Gastrocnemius medialis (tissue), 4 donors: ENCODE results near the gene NEURL2.

Experiments used
- POLR2A ChIP-seq, 2 donors: fragments of 450-650 bp; IDR thresholded peaks; one replicate each; pipeline ENCODE4 v1.6.1; 2017; ENCODE audit warnings: antibody characterized with exemption in 2 of 2, mild to moderate bottlenecking in 2 of 2, moderate library complexity in 2 of 2
- TF ChIP-seq, protein P1 (sequence below), 5 experiments: fragments of 450-650 bp in 3 of 5; fragments of 200-600 bp in 2 of 5; sonication (generic) in 2 of 5; IDR thresholded peaks in 4 of 5; conservative IDR thresholded peaks in 1 of 5; 1 replicate in 4 of 5; 2 replicates in 1 of 5; pipeline ENCODE4 v1.5.1; 2016 to 2019; ENCODE audit warnings: antibody characterized with exemption in 5 of 5, mild to moderate bottlenecking in 3 of 5, moderate library complexity in 3 of 5

DNA sequence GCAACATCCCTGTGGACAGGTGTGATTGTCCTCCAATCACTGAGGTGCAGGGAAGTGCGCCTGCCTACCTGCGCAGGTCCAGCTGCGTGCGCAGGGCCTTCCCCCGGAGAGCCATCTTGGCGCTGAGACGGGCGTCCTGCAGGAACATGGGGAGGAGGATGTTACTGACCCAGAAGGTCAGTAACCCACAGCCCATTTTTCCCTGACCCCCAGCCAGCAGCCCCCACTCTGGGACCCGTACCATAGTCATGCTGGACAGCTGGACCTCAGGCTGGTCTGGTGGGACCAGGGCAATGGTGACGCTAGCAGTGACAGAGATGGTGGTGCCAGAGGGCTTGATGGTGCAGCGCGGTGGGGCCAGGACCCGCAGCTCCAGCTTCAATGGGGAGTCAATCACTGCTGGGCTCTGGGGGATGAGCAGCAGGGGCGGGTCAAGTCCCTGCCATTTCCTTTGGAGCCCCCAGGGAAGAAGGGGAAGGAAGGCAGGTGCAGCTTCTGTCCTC, 11.2 kb upstream of the NEURL2 start:
- TF ChIP-seq, protein P1, sequence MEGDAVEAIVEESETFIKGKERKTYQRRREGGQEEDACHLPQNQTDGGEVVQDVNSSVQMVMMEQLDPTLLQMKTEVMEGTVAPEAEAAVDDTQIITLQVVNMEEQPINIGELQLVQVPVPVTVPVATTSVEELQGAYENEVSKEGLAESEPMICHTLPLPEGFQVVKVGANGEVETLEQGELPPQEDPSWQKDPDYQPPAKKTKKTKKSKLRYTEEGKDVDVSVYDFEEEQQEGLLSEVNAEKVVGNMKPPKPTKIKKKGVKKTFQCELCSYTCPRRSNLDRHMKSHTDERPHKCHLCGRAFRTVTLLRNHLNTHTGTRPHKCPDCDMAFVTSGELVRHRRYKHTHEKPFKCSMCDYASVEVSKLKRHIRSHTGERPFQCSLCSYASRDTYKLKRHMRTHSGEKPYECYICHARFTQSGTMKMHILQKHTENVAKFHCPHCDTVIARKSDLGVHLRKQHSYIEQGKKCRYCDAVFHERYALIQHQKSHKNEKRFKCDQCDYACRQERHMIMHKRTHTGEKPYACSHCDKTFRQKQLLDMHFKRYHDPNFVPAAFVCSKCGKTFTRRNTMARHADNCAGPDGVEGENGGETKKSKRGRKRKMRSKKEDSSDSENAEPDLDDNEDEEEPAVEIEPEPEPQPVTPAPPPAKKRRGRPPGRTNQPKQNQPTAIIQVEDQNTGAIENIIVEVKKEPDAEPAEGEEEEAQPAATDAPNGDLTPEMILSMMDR (IDR thresholded peaks at IDR 0.05 in 4 of 5, conservative IDR thresholded peaks at IDR 0.05 in 1 of 5), result no peak
- TF ChIP-seq POLR2A (IDR thresholded peaks at IDR 0.05), result no peak
